Activated CD4-positive, alpha-beta T cell treated with anti-CD3 and anti-CD28 coated beads, Interleukin-2, Interleukin-6, amounts not matched to agents 100 ng/mL and 50 ng/mL, durations not matched to agents 16 hours and 8 hours (primary cell): ENCODE data around the gene BUB1B.

Experiments used
- DNase-seq: peaks from one replicate; pipeline ENCODE4 v3.0.0-alpha.2; 2020

The BUB1B gene

DNA sequence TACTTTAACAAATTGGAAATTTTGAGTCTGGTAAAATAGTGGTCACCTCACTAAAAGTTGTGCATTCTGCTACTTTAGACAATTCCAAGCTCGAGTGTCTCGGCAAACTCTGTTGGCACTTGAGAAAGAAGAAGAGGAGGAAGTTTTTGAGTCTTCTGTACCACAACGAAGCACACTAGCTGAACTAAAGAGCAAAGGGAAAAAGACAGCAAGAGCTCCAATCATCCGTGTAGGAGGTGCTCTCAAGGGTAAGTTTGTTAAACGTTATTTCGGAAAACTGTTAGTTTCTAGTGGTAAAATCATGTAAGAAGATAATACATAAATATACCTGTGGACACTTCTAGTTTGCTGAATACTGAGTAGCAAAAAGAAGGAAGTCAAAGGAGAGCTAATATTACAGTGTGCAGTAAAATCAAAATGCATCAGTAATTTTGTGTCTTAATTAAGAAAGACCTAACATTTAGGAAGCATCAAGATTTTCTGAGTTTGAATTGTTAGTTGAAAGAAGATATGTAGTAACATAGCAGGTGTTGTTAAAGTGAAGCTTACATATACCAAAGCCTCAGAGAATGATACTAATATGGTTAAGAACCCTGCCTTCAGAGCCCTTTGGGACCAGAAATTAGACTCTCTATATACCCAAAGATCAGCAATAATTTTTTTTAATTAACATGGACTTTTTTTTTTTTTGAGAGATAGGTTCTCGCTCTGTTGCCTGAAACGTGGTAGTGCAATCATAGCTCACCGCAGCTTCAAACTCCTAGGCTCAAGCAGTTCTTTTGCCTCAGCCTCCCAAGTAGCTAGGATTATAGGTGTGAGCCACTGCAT, 23.0 kb downstream of the BUB1B start:
- no peak for DNase-seq

DNA sequence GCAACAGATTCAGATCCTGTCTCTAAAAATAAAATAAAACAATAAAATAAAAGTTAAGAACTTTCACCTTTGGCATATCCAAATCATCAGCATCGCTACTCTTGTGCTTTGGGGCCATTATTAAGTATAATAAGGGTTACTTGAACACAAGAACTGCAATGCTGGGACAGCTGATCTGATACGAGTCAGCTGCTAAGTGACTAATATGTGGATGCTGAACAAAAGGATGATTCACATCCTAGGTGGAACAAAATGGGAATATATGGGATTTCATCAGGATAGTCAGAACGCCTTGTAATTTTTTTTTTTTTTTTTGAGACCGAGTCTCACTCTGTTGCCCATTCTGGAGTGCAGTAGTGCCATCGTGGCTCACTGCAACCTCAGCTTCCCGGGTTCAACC, 29.7 kb downstream of the BUB1B start:
- DNase-seq = no peak

DNA sequence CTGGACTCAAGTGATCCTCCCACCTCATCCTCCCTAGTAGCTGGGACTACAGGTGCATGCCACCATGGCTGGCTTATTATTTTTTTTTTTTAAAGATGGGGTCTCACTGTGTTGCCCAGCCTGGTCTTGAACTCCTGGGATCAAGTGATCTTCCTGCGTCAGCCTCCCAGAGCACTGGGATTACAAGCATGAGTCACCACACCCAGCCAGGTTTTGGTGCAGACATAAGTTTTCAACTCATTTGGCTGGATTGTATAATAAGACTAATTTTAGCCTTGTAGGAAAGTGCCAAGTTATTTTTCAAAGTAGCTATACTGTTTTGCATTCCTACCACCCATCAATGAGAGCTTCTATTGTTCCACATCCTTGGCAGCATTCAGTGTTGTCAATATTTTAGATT, 32.1 kb downstream of the BUB1B start:
- no peak for DNase-seq

DNA sequence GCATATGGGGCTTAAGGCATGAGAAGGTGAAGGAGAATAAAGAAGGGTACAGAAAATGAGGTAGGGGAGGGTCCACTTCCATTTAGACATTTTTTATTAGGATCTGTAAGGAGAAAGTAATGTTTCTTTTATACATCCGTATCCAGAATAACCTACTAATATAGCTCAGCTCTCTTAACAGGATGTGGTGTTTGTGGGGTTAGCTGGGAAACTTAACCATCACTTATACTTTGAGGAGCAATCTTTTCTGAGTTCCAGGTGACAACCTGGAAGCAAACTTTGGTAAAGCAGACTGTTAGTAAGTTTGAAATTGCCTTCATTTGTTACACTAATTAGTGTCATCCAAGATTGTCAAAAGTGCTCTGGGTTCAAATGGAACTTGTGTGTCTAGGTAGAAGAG, 36.6 kb downstream of the BUB1B start:
- DNase-seq = peak; percentile 5

DNA sequence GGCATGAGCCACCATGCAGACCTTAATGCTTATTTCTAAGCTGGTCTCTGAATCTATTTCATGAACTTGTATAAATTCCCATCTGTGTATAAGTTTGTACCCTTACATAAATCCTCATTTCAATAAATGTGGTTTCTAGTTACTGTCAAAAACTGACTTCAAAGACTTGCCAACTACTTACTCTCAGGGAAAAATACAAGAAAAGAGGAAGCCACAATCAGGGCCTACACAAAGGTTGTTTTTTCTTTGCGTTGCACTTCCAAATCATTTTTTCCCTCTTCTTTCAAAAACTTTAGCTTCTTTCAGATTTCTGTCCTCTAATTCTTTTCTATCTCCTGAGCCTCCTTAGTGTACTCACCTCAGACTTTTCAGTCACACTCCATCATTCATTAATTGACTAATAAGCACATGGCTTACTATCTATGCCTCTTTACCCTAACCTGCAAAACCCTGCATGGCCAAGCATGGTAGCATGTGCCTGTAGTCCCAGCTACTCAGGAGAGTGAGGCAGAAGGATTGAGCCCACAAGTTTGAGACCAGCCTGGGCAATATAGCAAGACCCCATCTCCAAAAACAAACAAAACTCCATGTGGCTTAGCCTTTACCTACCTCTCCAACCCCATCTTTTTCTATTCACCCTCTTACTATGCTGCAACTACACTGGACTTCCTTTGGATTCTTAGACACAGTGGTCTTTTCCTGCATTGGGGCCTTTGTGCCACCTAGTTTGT, 37.7 kb downstream of the BUB1B start:
- DNase-seq = no peak

DNA sequence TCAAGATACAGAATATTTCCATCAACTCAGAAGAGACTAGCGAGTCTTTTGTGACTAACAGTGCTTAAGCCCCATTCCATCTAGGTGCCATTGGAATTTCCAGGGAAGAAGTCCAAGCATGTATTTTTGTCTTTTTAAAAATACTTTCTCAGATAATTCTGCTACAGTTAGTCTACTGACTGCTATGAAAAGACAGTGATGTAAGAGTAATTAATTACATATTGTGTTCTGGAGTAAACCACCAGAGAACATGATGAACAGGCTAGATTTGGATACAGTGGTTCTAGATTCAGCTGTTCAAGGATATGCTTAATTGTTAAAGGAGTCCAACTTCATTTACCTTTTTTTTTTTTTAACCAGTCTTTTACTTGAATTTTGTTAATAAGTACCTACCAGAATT, 43.2 kb downstream of the BUB1B start:
- DNase-seq = no peak

DNA sequence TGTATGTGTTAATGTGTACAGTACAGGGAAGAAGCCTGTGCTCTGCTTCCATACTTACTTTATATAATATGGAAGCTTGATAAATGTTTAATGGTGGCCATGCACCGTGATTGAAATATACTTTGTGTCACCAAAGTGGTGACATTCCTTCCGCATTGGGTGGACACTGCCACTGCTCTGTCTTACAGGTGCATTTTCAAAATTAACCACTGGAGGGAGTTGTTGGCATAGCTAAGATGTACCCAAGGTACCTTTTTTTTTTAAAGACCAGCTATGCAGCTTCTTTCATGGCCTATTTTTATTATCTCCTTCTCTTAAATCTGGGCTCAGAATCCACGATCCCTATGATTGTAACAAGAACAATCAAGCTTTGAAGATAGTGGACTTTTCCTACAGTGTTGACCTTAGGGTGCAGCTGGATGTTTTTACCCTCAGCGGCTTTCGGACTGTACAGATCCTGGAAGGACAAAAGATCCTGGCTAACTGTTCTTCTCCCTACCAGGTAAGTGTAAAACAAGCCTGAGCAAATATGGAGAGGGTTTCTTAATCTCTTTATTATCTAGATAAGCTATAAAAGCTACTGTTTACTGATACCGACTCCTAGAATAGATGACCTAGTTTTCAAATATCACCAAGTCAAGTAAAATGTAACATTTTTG, 56.4 kb downstream of the BUB1B start:
- DNase-seq = peak; percentile 77

DNA sequence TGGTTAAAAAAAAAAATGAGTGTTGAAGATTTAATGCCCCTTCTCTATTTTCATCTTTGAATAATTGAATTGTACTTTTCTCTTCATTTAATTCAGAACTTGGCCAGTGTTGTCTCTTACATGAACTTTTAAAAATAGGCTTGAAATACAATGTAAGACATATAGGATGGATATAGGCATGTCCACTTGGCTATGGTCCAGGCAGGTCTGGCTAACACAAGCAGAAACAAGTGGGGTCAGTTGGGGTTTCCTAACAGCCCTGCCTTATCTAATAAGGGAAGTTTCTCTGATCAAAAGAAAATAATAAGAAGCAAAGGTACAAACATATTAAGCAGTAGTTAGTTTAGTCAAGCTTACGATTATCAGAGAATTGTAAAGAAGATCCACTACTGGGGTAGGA, 58.9 kb downstream of the BUB1B start:
- DNase-seq = no peak

DNA sequence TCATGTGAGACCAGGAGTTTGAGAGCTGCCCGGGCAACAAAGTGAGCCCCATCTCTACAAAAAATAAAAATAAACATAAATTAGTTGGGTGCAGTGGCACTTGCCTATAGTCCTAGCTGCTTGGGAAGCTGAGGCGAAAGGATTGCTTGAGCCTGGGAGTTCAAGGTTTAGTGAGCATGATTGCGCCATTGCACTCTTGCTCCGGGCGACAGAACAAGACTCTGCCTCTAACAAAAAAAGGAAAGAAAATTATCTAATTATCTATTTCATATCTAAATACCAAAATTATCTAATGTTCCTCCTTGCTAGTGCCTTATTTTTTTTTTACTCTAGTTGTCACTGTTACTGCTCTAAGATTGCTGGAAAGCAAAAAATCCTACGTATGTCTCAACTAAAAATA, 61.3 kb downstream of the BUB1B start:
- no peak for DNase-seq

DNA sequence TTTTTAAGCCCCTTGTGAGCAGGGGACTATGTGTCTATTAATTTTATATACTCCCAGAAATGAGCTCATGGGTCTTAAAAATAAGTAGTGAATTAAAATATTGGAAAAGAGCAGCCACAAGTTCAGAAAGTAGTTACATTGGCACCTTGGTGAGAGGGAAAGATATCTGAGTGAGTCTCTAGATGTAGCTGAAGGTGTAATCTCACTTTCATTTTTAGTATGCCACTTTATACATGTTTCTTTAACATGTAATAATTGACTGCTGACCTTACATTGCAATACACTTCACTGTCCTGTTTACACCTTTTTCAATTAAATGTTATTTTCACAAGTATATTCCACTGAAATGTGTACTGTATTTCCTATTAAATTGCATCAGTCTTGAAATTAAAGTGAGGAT, 65.9 kb downstream of the BUB1B start:
- peak; percentile 39 for DNase-seq

DNA sequence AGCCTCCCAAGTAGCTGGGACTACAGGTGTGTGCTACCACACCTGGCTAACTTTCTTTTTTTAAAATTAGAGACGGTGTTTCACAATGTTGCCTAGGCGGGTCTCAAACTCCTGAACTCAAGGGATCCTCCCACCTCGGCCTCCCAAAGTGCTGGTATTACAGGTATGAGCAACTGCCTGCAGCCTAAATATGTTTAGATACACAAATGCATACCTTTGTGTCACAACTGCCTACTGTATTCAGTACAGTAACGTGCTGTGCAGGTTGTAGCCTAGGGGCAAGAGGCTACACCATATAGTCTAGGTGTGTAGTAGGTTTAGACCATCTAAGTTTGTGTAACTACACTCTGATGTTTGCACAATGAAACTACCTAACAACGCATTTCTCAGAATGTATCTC, 68.4 kb downstream of the BUB1B start:
- no peak for DNase-seq

DNA sequence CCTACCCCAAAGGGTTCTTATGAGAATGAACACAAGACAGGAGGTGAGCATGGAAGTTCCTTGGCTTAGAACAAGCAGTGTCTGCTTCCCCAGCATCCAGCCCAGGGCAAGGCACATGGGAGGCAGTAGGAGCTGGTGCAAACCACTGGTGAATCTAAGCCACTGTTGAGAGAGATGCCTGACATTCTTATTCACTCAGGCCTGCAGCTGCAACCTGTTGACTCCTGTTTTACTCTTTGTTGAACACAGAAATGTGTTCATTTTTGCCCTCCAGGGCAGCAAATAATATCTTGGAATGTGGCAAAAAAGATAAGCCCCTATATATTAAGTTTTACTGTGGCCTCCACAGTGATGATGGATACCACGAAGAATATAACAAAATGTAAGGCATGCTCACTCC, 69.1 kb downstream of the BUB1B start:
- DNase-seq = no peak

DNA sequence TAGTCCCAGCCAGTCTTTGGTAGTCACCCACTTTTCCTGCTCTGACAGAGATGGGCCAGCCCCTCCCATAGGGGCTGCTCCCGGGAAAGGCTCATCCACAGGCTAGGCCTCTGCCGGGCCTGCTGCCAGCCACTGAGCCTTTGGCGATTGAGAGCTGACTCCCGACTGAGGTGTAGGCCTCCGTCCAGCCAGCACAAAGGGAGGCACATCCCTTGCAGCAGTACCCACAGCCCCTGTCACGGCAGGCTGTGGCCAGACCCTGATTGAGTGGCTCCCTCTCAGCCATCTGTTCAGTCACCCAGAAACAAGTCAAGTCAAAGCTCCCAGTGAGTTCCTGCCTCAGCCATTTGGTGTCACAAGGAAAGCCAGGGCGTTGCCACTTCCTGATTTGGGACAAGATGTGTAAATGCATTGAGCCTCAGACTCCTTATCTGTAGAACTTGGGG, 71.8 kb downstream of the BUB1B start:
- no peak for DNase-seq

DNA sequence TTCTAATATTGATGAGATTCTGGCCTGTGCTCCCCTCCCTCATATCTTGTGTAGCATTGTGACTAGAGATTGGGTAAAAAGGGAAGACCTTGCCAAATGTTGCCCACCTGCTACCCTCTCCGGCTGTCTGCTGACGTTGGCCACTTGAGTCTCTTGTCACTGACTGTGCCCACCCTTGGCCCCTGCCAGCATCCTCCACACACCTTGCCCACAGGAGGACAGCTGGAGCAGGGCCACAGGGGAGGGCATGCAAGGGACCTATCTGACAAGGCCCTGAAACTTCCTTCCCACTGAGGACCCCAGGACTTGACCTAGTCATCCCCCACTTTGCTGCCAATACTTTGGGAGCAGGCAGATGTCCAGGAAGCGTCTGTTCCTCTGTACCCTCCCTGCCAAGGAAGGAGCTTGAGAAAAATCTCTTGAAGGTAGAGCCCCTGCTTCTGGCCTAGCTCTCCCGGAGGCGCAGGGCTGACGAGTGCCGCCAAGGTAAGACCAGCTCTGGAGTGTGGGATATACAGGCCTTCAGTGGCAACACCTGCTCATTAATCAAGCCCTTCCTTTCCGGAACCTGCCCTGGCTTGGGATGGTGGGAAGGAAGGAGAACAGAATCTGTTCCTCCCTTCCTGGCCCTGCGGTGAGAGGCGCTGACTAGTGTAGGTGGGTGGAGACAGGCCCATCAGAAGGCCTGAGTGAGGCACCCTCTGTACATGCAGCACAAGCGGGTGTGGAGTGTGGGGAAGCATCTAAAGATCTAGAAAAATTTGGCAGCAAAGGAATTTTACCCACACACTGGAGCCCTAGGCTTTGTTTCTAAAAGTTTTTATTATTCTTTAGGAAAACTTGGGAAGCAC, 73.1 kb downstream of the BUB1B start:
- DNase-seq = no peak

DNA sequence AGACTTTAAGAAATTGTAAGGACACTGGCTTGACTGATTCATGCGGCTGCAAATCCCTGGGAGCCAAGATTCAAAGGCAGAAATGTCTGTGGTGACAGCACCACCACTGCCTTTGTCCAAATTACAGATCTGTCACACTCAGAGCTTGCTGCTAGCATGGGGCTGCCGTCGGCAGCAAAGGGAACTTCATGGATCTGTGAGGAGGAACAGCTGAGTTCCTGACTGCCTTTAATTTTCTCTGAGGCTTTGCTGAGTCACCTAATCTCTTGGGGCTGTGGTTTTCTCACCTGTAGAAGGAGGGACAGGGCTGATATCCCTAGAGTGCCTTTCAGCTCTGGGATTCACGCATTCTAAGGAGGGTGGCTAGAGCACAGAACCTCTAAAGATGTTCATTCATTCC, 73.9 kb downstream of the BUB1B start:
- DNase-seq = no peak

DNA sequence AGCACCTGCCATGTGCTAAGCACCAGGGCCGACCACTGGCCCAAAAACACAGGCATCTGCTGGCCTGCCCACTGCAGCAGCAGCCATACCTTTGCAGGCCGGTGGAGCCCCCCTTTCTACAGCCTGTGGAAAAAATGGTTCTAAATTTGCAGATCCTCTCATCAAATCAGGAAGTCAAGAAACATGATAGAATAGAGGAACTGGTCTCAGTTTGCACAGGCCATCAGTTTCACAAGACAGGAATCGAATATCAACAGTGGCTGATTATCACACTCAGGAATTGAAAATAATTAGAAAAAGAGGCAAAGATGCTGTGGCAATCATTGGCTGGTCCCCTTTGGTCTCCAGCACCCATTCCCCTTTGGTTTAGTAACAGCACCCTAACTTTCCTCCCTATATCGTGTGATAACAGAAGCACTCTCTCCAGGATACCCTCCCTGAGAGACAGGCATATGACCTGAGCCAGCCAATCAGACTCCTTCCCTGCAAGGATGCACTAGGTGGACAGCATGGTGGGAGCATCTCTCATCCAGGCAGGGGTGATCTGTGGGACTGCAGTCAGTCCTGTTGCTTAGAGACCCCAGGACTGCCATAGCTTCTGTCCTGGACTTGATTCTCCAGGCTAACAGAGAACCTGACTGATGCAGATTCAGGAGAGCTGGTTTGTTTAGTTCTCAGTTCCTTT, 74.5 kb downstream of the BUB1B start:
- DNase-seq = no peak

DNA sequence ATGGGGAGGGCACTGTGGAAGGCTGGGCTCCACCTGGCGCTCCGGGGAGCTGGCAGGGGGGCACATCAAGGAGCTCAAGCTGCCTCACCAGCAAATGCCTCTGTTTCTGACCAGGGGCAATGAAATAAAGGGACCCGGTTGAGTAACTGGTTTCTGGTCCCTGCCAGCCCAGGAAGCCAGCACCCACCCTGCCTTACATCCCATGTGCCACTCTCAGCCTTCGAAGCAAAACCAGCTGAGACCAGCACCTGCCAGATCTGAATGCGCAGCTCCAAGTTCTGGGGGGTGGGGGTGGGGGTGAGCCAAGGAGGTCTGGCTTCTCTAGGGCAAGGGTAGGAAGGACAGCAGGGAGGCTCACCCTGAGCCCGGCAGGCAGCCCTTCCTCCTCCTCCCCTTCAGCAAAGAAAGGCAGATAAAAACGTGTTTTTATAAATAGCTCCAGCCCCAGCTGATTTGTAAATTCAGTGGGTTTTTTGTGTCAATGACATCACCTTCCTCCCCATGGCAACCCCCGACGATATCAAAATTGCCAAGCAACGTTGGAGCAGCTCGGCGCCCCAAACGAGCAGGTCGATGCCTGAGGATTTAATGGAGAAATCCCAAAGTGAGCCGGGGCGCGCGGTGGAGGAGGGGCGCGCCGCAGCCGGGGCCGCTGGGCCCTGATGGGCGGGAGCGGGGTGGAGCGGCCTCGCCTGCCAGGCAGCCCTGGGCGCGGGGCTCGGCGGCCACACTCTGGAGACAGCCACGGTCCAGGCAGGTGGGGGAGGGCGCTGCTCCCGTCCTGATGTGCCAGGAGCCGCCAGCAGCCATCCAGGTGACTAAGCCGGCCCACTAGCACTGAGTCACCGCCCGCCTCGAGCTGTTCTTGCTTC, 77.9 kb downstream of the BUB1B start, which contains the start of gene PAK6:
Gene PAK6, plus strand, starts transcription at position 532 of the 872 bp plus-strand sequence. CDS start 25,723 bp downstream, outside the sequence.
- DNase-seq = peak; percentile 28

DNA sequence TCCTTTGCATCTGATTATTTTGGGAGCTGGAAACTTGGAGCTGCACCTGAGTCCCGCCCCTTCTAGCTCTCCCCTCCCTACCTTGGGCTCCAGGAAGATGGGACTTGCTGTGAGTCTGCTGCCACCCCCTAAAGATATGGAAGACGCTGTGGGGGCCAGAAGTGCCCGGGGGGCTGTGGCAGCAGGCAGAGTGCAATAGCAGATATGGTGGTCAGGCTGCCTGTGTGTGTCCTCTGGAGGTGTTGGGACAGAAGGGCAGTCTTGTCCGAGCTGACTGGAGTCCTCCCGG, 78.5 kb downstream of the BUB1B start:
- no peak for DNase-seq

DNA sequence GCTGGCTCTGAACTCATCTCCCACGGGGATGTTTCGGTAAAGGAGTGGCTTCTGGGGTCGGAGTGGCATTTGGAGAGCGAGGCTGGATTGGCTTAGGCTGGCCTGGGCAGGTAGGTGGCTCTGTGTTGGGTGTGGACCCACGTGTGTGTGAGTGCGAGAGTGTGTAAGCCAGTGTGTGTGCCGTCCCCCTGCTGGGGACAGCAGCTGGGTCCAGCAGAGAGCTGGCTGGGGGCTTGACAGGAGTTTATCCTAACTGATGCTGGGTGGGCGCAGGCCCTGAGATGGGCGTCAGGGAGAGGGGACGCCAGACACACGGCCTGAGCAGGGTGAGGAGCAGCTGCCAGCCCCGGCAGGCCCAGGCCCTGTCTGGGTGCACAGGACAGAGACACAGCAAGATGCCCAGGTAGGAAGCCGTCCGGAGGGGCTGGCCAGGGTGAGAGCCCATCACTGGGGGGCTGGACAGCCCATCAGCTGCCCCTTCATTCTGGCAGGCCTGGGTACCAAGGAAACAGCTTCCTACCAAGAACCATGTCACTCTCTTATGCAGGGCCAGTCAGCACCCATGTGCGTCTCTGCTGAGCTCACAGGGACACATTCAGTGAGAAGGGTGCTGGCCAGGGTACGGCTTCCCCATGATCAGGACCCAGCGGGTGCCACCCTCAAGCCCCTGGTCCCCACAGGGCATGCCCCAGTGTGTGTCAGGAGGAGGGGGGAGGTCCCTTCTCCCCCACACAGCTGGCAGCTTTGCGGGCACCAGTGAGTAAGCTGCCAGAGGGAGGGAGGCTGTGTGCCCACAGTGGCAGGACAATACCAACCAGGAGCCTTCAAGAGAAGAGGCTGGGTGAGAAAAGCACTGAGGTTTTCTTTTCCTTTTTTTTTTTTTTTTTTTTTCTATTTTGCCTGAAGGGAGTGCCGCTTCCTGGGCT, 79.1 kb downstream of the BUB1B start:
- DNase-seq = no peak

DNA sequence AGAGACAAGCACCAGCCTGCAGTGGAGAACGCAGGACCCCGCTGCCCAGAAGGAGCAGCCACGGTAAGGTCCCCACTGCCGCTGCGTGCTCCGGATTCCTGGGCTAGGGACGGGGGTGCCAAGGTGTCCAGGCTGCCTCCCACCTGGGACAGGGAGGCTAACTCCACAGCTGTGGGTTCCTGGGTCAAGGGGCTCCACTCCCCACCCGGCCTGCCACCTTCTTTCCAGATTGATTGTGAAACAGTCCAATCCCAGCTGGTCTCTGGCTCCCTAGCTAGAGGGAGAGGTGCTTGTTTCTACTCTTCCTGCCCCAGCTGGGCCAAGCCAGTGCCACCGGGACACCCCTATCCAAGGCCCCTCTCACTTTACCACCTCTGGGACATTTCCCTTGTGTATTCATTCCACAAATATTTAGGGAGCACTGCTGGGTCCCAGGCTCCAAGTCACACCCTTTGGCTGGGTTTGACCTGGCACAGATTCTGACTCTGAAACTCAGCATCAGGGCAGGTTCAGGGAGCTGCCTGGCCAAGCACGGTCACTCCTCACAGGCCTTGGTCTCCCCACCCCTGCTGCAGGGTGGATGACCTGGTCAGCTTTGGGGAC, 79.9 kb downstream of the BUB1B start:
- no peak for DNase-seq
